Activated T-helper 2 cell treated with anti-CD3 and anti-CD28 coated beads, Interferon-gamma antibody, Interleukin-2, Interleukin-4, amounts not matched to agents 10 μg/mL and 5 μg/mL and 100 μg/mL, durations not matched to agents 14 hours and 24 hours and 36 hours (primary cell): Measurements from ENCODE around the gene MATN1. TPM values are rescaled to one million over a fixed set of nuclear protein-coding genes. Genes with fewer than 3 reads are reported as not detected.

Experiments
- DNase-seq: peaks from one replicate; pipeline ENCODE4 v3.0.0; 2021; ENCODE audit warnings: low spot score
- H3K27ac Mint-ChIP-seq: one replicate; pipeline ENCODE4 v1.8.0; 2021; ENCODE audit warnings: mixed read lengths
- H3K27me3 Mint-ChIP-seq: one replicate; pipeline ENCODE4 v1.8.0; 2021; ENCODE audit warnings: low read depth, mixed read lengths
- H3K36me3 Mint-ChIP-seq: one replicate; pipeline ENCODE4 v1.8.0; 2021; ENCODE audit warnings: low read depth, mixed read lengths
- H3K4me1 Mint-ChIP-seq: one replicate; pipeline ENCODE4 v1.8.0; 2021; ENCODE audit warnings: low read depth, mixed read lengths
- H3K4me3 Mint-ChIP-seq: one replicate; pipeline ENCODE4 v1.8.0; 2021; ENCODE audit warnings: low read depth, mild to moderate bottlenecking, moderate library complexity, mixed read lengths
- H3K9me3 Mint-ChIP-seq: one replicate; pipeline ENCODE4 v1.8.0; 2021; ENCODE audit warnings: mixed read lengths
- intact Hi-C: fragments of 100-400 bp; cut with micrococcal nuclease; formaldehyde crosslinking; loops from one replicate; pipeline ENCODE4 v1.15.1; 2023
- total RNA-seq: library from RNA; stranded (reverse); gene quantifications from 2 replicates; pipeline ENCODE4 v1.2.3, GENCODE V29; 2022

The MATN1 gene
- total RNA-seq, 1 donor from 2014 or later, result 0.21 TPM

DNA sequence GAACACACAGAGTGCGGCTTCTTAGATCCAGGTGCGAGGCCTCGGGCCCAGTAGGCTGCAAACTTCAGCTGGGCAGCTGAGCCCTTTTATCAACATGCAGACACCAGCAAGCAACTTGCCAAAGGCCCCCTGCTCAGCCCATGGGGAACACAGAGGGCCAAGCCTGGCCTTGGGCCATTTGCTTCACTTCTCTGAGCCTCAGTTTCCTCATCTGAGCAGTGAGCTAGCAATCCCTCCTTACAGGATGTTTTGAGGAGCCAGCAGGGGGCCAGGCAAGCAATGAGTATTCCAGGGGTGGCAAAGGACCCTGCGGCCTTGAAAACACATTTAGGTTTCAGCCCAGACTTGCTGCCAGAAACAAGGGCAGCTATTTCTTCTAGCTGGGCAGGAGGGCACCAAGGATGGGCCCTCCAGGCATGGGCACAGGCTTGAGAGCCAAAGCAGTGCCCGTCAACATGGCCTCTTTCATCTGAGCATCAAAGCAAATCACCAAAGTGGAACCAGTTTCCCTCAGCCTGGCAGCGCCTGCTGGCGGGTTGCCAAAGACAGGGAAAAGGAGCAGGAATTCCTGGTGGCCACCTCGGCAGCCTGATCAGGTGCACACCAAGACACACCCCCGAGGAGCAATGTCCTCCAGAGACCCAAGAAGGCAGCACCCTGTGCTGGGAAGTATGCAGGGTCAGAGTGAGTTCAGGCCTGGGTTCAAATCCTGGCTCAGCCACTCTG, 1.4 kb downstream of the MATN1 start:
- Mint-ChIP-seq H3K9me3 (no peaks in the 10 kb centered on the region), H3K36me3 (peaks cover 2% of the 10 kb centered on the region), H3K4me1 (peaks cover 10% of the 10 kb centered on the region)

DNA sequence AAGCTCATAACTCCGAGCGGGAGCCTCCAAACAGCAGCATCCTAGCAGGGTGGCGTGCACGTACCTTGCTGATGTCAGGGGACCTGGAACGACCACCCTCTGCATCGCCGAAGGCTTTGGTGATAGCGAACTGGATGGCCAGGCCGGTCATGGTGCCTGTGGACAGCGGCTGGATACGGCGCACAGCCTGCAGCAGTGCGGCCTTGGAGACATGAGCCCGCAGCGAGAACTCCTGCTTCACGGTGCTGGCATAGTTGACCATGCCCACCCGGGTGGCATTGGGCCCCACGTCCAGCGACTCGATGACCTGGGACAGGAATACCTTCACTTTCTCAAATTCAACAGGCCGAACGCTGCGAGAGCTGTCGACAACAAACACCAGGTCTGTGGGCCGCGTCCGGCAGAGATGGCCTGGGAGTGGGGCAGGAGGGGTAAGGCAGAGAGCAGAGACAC, 2.0 kb downstream of the MATN1 start:
- Mint-ChIP-seq H3K27me3 (no peaks in the 10 kb centered on the region), H3K27ac (no peak overlapping the region), H3K36me3 (peaks cover 2% of the 10 kb centered on the region), H3K4me3 (no peak overlapping the region), H3K4me1 (peaks cover 10% of the 10 kb centered on the region), H3K9me3 (no peaks in the 10 kb centered on the region)
- intact Hi-C loops, result no loop called here
- no peak for DNase-seq

More for the DNA sequence above, 1.4 kb downstream of the MATN1 start:
- H3K27ac Mint-ChIP-seq, result no peak overlapping the region
- no peaks in the 10 kb centered on the region for H3K27me3 Mint-ChIP-seq
- intact Hi-C loops, result no loop called here
- H3K4me3 Mint-ChIP-seq, result no peak overlapping the region
- DNase-seq, result no peak

DNA sequence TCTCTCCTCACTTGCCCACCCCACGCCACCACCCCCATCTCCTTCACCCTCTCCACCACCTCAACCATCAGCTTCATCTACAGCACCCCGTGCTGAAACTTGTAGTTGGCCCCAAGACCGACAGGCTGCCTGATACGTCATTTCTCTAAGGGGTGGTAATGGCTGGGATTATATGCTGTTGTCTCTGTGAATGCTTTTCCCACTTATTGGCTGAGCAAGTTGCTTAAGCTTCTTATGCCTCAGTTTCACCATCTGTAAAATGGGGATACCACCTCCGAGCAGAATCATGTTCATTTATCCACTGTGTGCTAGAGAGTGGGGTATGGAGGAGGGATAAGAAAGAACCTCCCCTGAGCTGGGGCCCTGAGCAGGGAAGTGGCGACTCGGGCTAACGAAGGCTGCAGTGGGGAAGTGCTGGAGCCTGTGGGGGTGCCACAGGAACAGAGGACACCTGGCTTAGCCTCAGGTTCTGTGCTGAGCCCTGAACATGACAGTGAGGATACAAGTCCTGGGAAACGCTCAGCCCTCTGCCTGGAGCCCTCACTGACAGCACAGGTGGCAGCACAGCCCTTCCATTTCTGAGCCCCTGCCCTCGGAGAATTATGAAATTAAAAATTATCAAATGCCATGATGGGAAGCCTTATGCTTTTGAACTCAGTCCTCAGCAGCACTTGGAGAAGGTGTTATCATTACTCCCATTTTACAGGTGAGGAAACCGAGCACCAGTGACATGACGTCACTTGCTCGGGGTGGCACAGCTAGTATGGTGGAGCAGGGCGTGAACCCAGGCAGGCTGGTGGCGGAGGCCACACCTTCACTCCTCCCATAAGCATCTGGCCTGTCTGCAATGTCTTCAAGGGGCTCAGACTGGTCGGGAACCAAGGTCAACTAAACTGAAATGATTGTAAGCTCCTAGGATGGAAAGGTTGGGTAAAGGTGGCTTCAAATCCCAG, 2.8 kb downstream of the MATN1 start:
- H3K27me3 Mint-ChIP-seq, result no peaks in the 10 kb centered on the region
- H3K4me1 Mint-ChIP-seq, result peaks cover 10% of the 10 kb centered on the region
- H3K36me3 Mint-ChIP-seq, result peaks cover 2% of the 10 kb centered on the region
- intact Hi-C loops, result no loop called here
- DNase-seq, result no peak
- no peak overlapping the region for H3K4me3 Mint-ChIP-seq
- no peak overlapping the region for H3K27ac Mint-ChIP-seq
- H3K9me3 Mint-ChIP-seq, result peaks cover 3% of the 10 kb centered on the region

DNA sequence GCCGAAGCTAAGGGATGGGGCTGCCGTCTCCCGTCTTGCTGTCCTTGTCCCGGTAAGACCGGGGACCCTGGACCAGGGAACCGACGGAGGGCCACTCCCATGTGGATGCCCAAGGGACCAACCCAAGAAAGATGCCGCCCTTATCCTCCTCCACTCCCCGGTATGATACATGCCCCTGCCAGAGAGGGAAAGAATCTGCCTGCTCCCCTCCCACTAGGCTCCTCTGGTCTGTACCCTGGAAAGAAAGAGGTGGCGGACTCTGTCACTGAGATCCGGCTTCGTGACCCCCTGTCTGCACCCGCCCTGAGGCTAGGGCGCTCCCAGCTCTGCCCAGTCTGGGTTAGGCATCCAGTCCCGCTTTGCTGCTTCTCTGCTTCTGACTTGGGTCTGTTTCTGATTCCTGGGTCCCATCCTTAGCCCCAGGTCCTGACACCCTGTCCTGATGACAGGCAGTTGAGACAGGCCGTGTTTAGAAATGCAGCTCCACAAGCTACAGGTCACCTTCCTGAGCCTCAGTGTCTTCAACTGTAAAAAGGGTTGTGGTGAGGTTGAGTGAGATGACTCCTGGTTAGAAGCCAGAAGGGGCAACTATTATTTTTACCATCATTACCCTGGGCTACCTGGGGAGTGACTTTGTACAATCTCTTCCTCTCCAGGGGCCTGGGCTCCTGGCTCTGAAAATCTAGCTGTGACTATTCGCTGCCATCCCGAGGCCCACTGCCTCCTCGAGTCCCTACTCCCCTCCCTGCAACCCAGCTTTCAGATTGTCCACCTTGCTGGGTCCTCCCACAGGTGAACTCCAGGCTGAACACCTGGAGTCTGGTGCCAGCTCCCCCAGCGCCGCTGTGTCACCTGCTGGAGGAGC, 3.7 kb downstream of the MATN1 start:
- peaks cover 11% of the 10 kb centered on the region for H3K9me3 Mint-ChIP-seq
- peak overlapping the region; percentile 86 for H3K4me3 Mint-ChIP-seq
- intact Hi-C loops, result loop anchor here (1.0 to 10.0 kb wide), 4 partner anchors 37 to 1485 kb away; partner anchors contain the start of genes LAPTM5, MECR and PTPRU
- H3K4me1 Mint-ChIP-seq, result peaks cover 10% of the 10 kb centered on the region
- peaks cover 2% of the 10 kb centered on the region for H3K36me3 Mint-ChIP-seq
- peak overlapping the region; percentile 93 for H3K27ac Mint-ChIP-seq
- no peaks in the 10 kb centered on the region for H3K27me3 Mint-ChIP-seq
- DNase-seq, result no peak

DNA sequence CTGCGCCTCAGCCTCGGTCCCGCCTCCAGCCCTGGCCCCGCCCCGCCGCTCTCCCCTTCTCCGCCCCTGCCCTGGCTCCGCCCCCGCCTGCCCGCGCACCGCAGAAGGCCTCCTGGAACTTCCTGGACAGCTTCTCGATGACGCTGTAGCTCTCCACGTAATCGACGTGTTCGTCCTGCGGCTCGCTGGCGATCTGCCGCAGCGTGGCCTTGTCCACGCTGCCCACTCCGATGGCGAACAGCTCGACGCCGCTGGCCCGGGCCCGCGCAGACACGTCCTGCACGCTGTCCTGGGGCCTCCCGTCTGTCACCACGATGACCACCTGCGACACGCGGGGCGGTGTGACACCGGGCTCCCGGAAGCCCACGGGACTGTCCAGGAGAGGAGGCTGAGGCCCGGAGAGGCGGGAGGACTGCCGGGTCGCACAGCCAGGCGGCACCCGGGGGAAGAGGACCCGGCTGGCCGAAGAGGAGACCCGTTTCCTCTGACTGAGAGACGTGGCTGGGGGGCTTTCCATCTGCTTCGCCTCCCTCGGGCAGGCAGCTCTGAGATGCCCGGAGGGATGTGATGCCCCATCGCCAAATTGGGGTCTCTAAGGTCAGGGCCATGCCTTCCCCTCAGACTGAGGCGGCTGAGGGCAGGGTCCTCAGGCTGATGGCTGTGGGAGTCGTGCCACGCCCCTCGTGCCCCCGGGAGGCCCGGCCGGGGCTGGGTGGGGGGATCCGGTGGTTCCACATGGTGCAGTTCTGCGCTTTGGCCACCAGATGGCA, 4.6 kb downstream of the MATN1 start:
- peaks cover 10% of the 10 kb centered on the region for H3K4me1 Mint-ChIP-seq
- peaks cover 11% of the 10 kb centered on the region for H3K9me3 Mint-ChIP-seq
- intact Hi-C loops, result loop anchor here (1.0 to 10.0 kb wide), 5 partner anchors 25 to 1484 kb away; partner anchors contain the start of genes LAPTM5, MECR and PTPRU
- peak overlapping the region; percentile 86 for H3K4me3 Mint-ChIP-seq
- peaks cover under 1% of the 10 kb centered on the region for H3K36me3 Mint-ChIP-seq
- peak overlapping the region; percentile 93 for H3K27ac Mint-ChIP-seq
- DNase-seq, result peak; percentile 96
- no peaks in the 10 kb centered on the region for H3K27me3 Mint-ChIP-seq

DNA sequence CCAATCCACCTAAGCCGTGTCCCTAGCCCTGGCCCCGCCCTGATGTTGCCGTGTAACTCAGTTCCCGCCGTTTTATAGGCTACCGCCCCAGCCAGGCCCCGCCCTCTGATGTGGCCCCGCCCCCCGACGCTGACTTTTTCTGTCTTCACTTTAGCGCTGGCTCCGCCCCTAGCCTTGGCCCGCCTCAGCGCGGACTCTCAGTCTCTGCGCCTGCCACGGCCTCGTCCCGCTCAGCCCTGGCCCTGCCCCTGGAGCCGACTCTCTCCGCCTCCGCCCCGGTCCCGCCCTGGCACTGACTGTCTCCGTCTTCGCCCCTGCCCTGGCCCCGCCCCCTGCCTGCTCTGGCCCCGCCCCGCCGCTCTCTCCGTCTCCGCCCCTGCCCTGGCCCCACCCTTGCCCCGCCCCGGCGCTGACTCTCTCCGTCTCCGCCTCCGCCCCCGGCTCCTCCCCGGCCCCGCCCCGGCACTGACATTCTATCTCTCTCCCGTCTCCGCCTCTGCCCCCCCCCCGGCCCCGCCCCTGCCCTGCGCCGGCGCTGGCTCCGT, 5.2 kb downstream of the MATN1 start:
- peak; percentile 98 for DNase-seq
- H3K36me3 Mint-ChIP-seq, result no peaks in the 10 kb centered on the region
- H3K9me3 Mint-ChIP-seq, result peaks cover 11% of the 10 kb centered on the region
- peak overlapping the region; percentile 88 for H3K4me3 Mint-ChIP-seq
- intact Hi-C loops, result loop anchor here (1.0 to 10.0 kb wide), 3 partner anchors 26 to 1483 kb away; partner anchors contain the start of genes LAPTM5, MECR and PTPRU
- no peaks in the 10 kb centered on the region for H3K27me3 Mint-ChIP-seq
- peaks cover 10% of the 10 kb centered on the region for H3K4me1 Mint-ChIP-seq
- peak overlapping the region; percentile 83 for H3K27ac Mint-ChIP-seq

DNA sequence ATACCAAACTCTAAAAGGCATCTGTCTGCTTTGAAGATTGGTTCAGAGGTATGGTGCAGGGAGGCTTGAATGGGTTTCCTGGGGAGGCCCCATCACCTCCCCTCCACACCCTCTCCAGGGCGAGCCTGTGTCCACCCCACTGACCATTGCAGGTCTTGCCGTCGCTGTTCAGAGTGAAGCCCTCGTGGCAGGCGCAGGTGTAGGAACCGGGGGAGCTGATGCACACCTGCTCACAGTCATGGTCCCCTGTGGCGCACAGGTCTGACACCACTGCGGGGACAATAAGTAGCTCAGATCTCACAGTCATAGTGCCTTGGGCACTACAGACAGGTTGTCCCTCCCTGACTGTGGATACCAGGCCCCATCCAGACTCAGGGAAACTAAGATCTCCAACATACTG, 6.7 kb downstream of the MATN1 start:
- Mint-ChIP-seq H3K27me3 (no peaks in the 10 kb centered on the region), H3K4me3 (peak overlapping the region; percentile 48), H3K9me3 (peaks cover 11% of the 10 kb centered on the region), H3K27ac (no peak overlapping the region), H3K4me1 (peaks cover 10% of the 10 kb centered on the region), H3K36me3 (no peaks in the 10 kb centered on the region)
- DNase-seq, result no peak
- intact Hi-C loops, result loop anchor here (10.0 kb wide), 1 partner anchor 1482 kb away; the partner anchor contains the start of genes MECR and PTPRU

DNA sequence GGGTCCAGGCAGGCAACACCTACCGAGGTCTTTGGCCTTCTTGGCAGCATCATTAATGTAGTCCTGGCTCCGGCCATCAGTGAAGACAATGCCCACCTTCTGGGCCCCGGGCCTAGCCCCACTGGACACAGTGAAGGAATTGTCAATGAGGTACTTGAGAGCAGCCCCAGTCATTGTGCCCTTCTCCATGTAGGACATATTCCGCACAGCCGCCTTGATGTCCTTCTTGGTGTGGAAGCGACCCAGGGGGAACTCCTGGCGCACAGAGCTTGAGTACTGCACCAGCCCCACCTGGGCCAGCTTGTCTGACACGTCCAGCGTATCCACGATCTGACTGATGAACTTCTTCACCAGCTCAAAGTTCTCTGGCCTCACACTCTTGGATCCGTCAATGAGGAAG, 7.5 kb downstream of the MATN1 start:
- Mint-ChIP-seq H3K4me3 (no peak overlapping the region), H3K4me1 (peaks cover 10% of the 10 kb centered on the region), H3K9me3 (peaks cover 11% of the 10 kb centered on the region), H3K27ac (no peak overlapping the region), H3K36me3 (no peaks in the 10 kb centered on the region), H3K27me3 (no peaks in the 10 kb centered on the region)
- intact Hi-C loops, result loop anchor here (10.0 kb wide), 1 partner anchor 1481 kb away; the partner anchor contains the start of genes MECR and PTPRU
- no peak for DNase-seq

DNA sequence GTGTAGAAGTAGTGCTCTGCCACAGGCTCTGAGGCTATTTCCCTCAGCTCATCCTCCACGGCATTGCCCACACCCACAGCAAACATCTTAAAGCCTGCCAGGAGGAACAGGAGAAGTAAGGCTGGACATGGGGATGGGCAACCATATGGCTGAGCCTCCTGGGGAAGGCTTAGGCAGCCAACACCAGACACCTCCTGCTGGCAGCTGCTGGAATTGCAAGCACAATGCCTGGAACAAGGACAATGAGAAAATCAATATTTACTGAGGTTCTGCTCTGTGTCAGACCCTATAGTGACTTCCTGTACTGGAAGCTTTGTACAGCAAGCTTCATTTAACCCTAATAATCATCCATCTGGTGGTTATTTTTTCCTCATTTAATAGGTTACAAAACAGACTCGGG, 8.2 kb downstream of the MATN1 start:
- Mint-ChIP-seq H3K27me3 (no peaks in the 10 kb centered on the region), H3K4me1 (peaks cover 10% of the 10 kb centered on the region), H3K4me3 (no peak overlapping the region), H3K27ac (no peak overlapping the region), H3K9me3 (peaks cover 11% of the 10 kb centered on the region), H3K36me3 (no peaks in the 10 kb centered on the region)
- no peak for DNase-seq
- intact Hi-C loops, result loop anchor here (10.0 kb wide), 1 partner anchor 1480 kb away; the partner anchor contains the start of genes MECR and PTPRU

DNA sequence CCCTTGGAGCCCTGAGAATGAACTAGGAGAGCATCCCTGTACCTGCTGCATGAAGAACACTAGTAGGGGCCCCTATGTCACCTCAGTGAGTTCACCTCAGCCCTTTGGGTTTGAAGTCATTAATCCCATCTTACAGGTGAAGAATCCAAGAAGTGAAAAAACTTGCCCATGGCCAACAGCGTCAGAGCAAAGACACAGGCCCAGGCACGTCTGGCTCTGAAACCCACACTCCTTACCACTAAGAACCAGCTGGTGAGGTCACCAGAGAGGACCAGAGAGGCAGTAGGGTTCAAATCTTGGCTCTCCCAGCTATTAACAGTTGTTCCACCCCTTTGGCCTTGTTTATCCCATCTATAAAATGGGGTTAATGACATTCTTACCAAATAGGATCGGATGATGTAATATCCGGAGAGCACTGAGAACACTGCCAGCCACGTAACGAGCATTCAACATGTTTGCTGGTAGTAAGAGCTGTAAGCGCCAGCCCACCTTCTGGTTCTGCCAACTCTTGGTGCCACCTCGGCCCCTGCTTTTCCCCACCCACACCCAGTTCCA, 8.8 kb downstream of the MATN1 start:
- Mint-ChIP-seq H3K27me3 (no peaks in the 10 kb centered on the region), H3K27ac (no peak overlapping the region), H3K4me3 (no peak overlapping the region), H3K9me3 (peaks cover 11% of the 10 kb centered on the region), H3K4me1 (peaks cover 9% of the 10 kb centered on the region), H3K36me3 (no peaks in the 10 kb centered on the region)
- no peak for DNase-seq
- intact Hi-C loops, result loop anchor here (10.0 kb wide), 1 partner anchor 1480 kb away; the partner anchor contains the start of genes MECR and PTPRU

DNA sequence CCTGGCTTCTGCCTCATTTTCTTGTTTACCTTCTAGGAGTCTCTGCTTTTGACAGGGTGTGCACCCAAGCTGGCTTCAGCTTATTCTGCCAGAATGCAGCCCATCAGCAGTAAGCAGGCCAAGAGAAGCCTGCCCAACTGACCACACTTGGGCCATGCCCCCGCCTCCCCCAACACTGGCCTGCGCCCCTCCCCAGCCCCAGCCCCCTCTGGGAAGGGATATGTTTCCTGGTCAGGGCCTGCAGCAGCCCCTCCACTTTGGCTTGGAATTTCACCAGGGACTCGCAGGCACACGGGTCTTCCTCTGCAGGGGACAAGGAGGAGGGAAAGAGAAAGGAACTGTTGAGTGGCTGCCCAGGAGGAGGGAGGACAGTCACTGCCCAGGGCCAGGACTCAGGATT, 9.4 kb downstream of the MATN1 start:
- Mint-ChIP-seq H3K9me3 (peaks cover 11% of the 10 kb centered on the region), H3K4me3 (no peak overlapping the region), H3K36me3 (no peaks in the 10 kb centered on the region), H3K4me1 (peaks cover 5% of the 10 kb centered on the region), H3K27ac (no peak overlapping the region), H3K27me3 (no peaks in the 10 kb centered on the region)
- no peak for DNase-seq
- intact Hi-C loops, result loop anchor here (10.0 kb wide), 1 partner anchor 1479 kb away; the partner anchor contains the start of genes MECR and PTPRU
